Measurements from ENCODE around the gene CSMD2.
"Not testable (repeated sequence)": the region's sequence is repeated elsewhere in the genome, so short reads cannot be mapped to it uniquely, and the experiment has no call there.

CSMD2 gene

GRCh38 chr1:33515112-33515511 lies 649.9 kb downstream of the CSMD2 start:
- no peak for DNase-seq

GRCh38 chr1:33512226-33513011 lies 652.6 kb downstream of the CSMD2 start:
- no peak for DNase-seq

GRCh38 chr1:33509276-33509675 lies 655.8 kb downstream of the CSMD2 start:
- DNase-seq, result not testable (repeated sequence)

- no peak for DNase-seq
These were observed 656.9 kb downstream of the CSMD2 start for GRCh38 chr1:33508151-33508550.

- DNase-seq, result no peak
These were observed 657.4 kb downstream of the CSMD2 start for GRCh38 chr1:33507661-33508060.

GRCh38 chr1:33503506-33503905 lies 661.5 kb downstream of the CSMD2 start:
- DNase-seq, result no peak

- no peak for DNase-seq
These were observed 662.3 kb downstream of the CSMD2 start for GRCh38 chr1:33502726-33503125.

GRCh38 chr1:33501774-33502173 lies 663.3 kb downstream of the CSMD2 start:
- DNase-seq, result no peak

GRCh38 chr1:33501309-33501708 lies 663.7 kb downstream of the CSMD2 start:
- DNase-seq, result no peak

- DNase-seq, result no peak
These were observed 664.5 kb downstream of the CSMD2 start for GRCh38 chr1:33500547-33500946.

- DNase-seq, result no peak
These were observed 667.6 kb downstream of the CSMD2 start for GRCh38 chr1:33497410-33497809.

GRCh38 chr1:33494929-33495328 lies 670.1 kb downstream of the CSMD2 start:
- DNase-seq, result no peak

- DNase-seq, result no peak
These were observed 676.4 kb downstream of the CSMD2 start for GRCh38 chr1:33488624-33489023.

- no peak for DNase-seq
These were observed 682.6 kb downstream of the CSMD2 start for GRCh38 chr1:33482412-33482811.

GRCh38 chr1:33477451-33477850 lies 687.6 kb downstream of the CSMD2 start:
- no peak for DNase-seq

GRCh38 chr1:33473900-33474299 lies 691.1 kb downstream of the CSMD2 start:
- DNase-seq, result no peak

GRCh38 chr1:33472269-33472980 lies 692.6 kb downstream of the CSMD2 start, which contains the start of gene ZSCAN20:
Gene ZSCAN20, plus strand, starts transcription at chr1:33472645. Its CDS starts 6,644 bp downstream, at chr1:33479289.
- DNase-seq, result peak; percentile 81

- no peak for DNase-seq
These were observed 693.6 kb downstream of the CSMD2 start for GRCh38 chr1:33471416-33471815.

- DNase-seq, result peak; percentile 56
These were observed 694.5 kb downstream of the CSMD2 start for GRCh38 chr1:33470495-33471012.

- DNase-seq, result no peak
These were observed 695.3 kb downstream of the CSMD2 start for GRCh38 chr1:33469691-33470090.

- DNase-seq, result no peak
These were observed 696.1 kb downstream of the CSMD2 start for GRCh38 chr1:33468967-33469366.

GRCh38 chr1:33468531-33468930 lies 696.5 kb downstream of the CSMD2 start:
- DNase-seq, result no peak

GRCh38 chr1:33468011-33468410 lies 697.0 kb downstream of the CSMD2 start:
- DNase-seq, result no peak

GRCh38 chr1:33466159-33466558 lies 698.9 kb downstream of the CSMD2 start:
- DNase-seq, result no peak

All from activated T-cell treated with anti-CD3 and anti-CD28 coated beads, Interleukin-2, amount 50 U/mL, for 1 hour (primary cell).